Sciatic nerve (tissue), 2 donors: ENCODE measurements around the gene SSH2. TPM values are rescaled to one million over a fixed set of nuclear protein-coding genes. Genes with fewer than 3 reads are reported as not detected.
A peak's percentile ranks its signal among the peaks of the same experiment; 100 is the strongest.
"Not testable (repeated sequence)": the region's sequence is repeated elsewhere in the genome, so short reads cannot be mapped to it uniquely, and the experiment has no call there.

Source experiments
- ATAC-seq: fragments of 200-7000 bp; cut with Tn5 transposase; one replicate; pipeline ENCODE4 v1.9.1; 2020; ENCODE audit warnings: mild to moderate bottlenecking, moderate library complexity
- DNase-seq: peaks from one replicate; pipeline ENCODE4 v3.0.0-alpha.2; 2020; ENCODE audit warnings: low spot score
- intact Hi-C: fragments of 100-400 bp; cut with DNase I; formaldehyde crosslinking; loops from one replicate; pipeline ENCODE4 v1.14.2; 2022
- total RNA-seq: library from RNA; stranded (reverse); fragmentation: NEBNext Ultra II Directional; extraction: Animal tissue kit (Norgen Biotek cat#: 25700); gene quantifications from one replicate; pipeline ENCODE4 v1.2.1, GENCODE V29; 2021
- donor health status: DM: no; HTN: no; CAD: no.
- donor health status: DM: no; HTN: no; CAD: no.

SSH2 gene
- total RNA-seq, 1 donor from 2014 or later: 45.1 TPM

- DNase-seq (no peak), ATAC-seq (peak; percentile 50)
- intact Hi-C loops: no loop called here
Measured at GRCh38 chr17:29699283-29699682, 230.7 kb downstream of the SSH2 start.

GRCh38 chr17:29698837-29699236 lies 231.2 kb downstream of the SSH2 start:
- ATAC-seq (no peak), DNase-seq (no peak)
- intact Hi-C loops: no loop called here

GRCh38 chr17:29698019-29698777 lies 231.8 kb downstream of the SSH2 start:
- DNase-seq: no peak
- intact Hi-C loops: no loop called here
- no peak for ATAC-seq

- intact Hi-C loops: no loop called here
- ATAC-seq (no peak), DNase-seq (no peak)
Measured at GRCh38 chr17:29697371-29697770, 232.7 kb downstream of the SSH2 start.

- no peak for ATAC-seq
- intact Hi-C loops: no loop called here
- no peak for DNase-seq
Measured at GRCh38 chr17:29694918-29695563, 235.0 kb downstream of the SSH2 start.

GRCh38 chr17:29693751-29694150 lies 236.3 kb downstream of the SSH2 start:
- no peak for DNase-seq
- ATAC-seq: no peak
- intact Hi-C loops: no loop called here

GRCh38 chr17:29687596-29687995 lies 242.4 kb downstream of the SSH2 start:
- DNase-seq (no peak), ATAC-seq (peak; percentile 70)
- intact Hi-C loops: no loop called here

GRCh38 chr17:29686993-29687590 lies 242.9 kb downstream of the SSH2 start:
- no peak for DNase-seq
- intact Hi-C loops: no loop called here
- ATAC-seq: peak; percentile 81

- DNase-seq (no peak), ATAC-seq (no peak)
- intact Hi-C loops: no loop called here
Measured at GRCh38 chr17:29683481-29683880, 246.5 kb downstream of the SSH2 start.

- DNase-seq (no peak), ATAC-seq (no peak)
- intact Hi-C loops: no loop called here
Measured at GRCh38 chr17:29682987-29683386, 247.0 kb downstream of the SSH2 start.

- DNase-seq (no peak), ATAC-seq (no peak)
- intact Hi-C loops: no loop called here
Measured at GRCh38 chr17:29682054-29682453, 248.0 kb downstream of the SSH2 start.

- ATAC-seq (no peak), DNase-seq (no peak)
Measured at GRCh38 chr17:29677824-29678223, 252.2 kb downstream of the SSH2 start.

GRCh38 chr17:29677221-29677791 lies 252.7 kb downstream of the SSH2 start:
- intact Hi-C loops: no loop called here
- ATAC-seq: peak; percentile 95
- no peak for DNase-seq

More at GRCh38 chr17:29677824-29678223, 252.2 kb downstream of the SSH2 start:
- intact Hi-C loops: no loop called here

- intact Hi-C loops, ATAC-seq, DNase-seq: not testable (repeated sequence)
Measured at GRCh38 chr17:29675961-29676360, 254.1 kb downstream of the SSH2 start.

GRCh38 chr17:29674281-29674680 lies 255.7 kb downstream of the SSH2 start:
- intact Hi-C loops: no loop called here
- ATAC-seq (no peak), DNase-seq (no peak)

GRCh38 chr17:29671661-29672060 lies 258.4 kb downstream of the SSH2 start:
- ATAC-seq (no peak), DNase-seq (no peak)
- intact Hi-C loops: no loop called here

GRCh38 chr17:29669266-29669665 lies 260.8 kb downstream of the SSH2 start:
- intact Hi-C loops: no loop called here
- ATAC-seq (no peak), DNase-seq (no peak)

GRCh38 chr17:29667969-29668368 lies 262.1 kb downstream of the SSH2 start:
- intact Hi-C loops: no loop called here
- ATAC-seq (no peak), DNase-seq (no peak)

- intact Hi-C loops: no loop called here
- ATAC-seq: no peak
- DNase-seq: no peak
Measured at GRCh38 chr17:29665481-29665810, 264.6 kb downstream of the SSH2 start.
